Esophagus squamous epithelium (tissue), 5 donors: Measurements from ENCODE around the gene CDK5RAP2. TPM values are rescaled to one million over a fixed set of nuclear protein-coding genes. Genes with fewer than 3 reads are reported as not detected.

Source experiments
- DNase-seq: peaks from one replicate; lab custom pipeline; 2025; lab: John Stamatoyannopoulos, UW
- H3K27ac ChIP-seq, 4 donors: fragments of 200-600 bp; sonication (generic); one replicate each; pipeline ENCODE4 v1.5.1; 2016 to 2019; ENCODE audit warnings: mild to moderate bottlenecking in 1 of 4
- H3K27me3 ChIP-seq, 4 donors: fragments of 200-600 bp; sonication (generic); 1 replicate in 3 of 4; 2 replicates in 1 of 4; pipeline versions ENCODE4 v1.5.1 to v1.6.0; 2017 to 2021; ENCODE audit warnings: antibody characterized with exemption in 1 of 4
- H3K36me3 ChIP-seq, 3 donors: fragments of 200-600 bp; sonication (generic); one replicate each; pipeline ENCODE4 v1.5.1; 2016 to 2019
- H3K4me1 ChIP-seq, 3 donors: fragments of 200-600 bp; sonication (generic); one replicate each; pipeline ENCODE4 v1.5.1; 2017 to 2019
- H3K4me3 ChIP-seq, 4 donors: fragments of 200-600 bp; sonication (generic); 1 replicate in 3 of 4; 2 replicates in 1 of 4; pipeline ENCODE4 v1.5.1; 2016 to 2019; ENCODE audit warnings: mild to moderate bottlenecking in 2 of 4, moderate library complexity in 1 of 4
- H3K9me3 ChIP-seq, 3 donors: fragments of 200-600 bp; sonication (generic); one replicate each; pipeline ENCODE4 v1.5.1; 2016 to 2019
- CTCF ChIP-seq, 6 experiments: fragments of 450-650 bp in 4 of 6; fragments of 200-600 bp in 2 of 6; sonication (generic) in 2 of 6; IDR thresholded peaks; one replicate each; pipeline ENCODE4 v1.5.1; 2016 to 2019; ENCODE audit warnings: antibody characterized with exemption in 6 of 6, mild to moderate bottlenecking in 4 of 6, moderate library complexity in 4 of 6
- POLR2A ChIP-seq, 4 donors: fragments of 450-650 bp; IDR thresholded peaks; one replicate each; pipeline ENCODE4 v1.6.1; 2017; ENCODE audit warnings: antibody characterized with exemption in 4 of 4, mild to moderate bottlenecking in 4 of 4, moderate library complexity in 3 of 4
- WGBS, 2 donors: methylation state at CpG; one replicate each; pipeline ENCODE4 v1.1.5; 2018; 5-methylcytosine and 5-hydroxymethylcytosine counted together
- intact Hi-C: fragments of 100-400 bp; cut with DNase I; formaldehyde crosslinking; loops from one replicate; pipeline ENCODE4 v1.15.0; 2022
- total RNA-seq, 4 donors: library from RNA; depleted of rRNA; stranded (reverse); fragments of >200 nt; gene quantifications; one replicate each; pipeline ENCODE4 v1.1.0, GENCODE V29; 2016
- donor health status: DM: yes; HTN: yes; CAD: no.

CDK5RAP2 gene
- total RNA-seq, 4 donors from 2014 or later = 23.2 to 41.2 (median 33.8) TPM

GRCh38 chr9:120385606-120386389 lies 194.2 kb downstream of the CDK5RAP2 start:
- DNase-seq = no peak
- no peak overlapping the region for H3K4me3 ChIP-seq
- no peaks in the 10 kb centered on the region for H3K9me3 ChIP-seq
- WGBS, 2 donors = 91 to 94% methylated on average over 14 to 16 of the region's 16 CpGs
- peaks cover 2 to 31% (median 9%) of the 10 kb centered on the region in 3 donors for H3K36me3 ChIP-seq
- intact Hi-C loops = no loop called here
- no peak overlapping the region for H3K27ac ChIP-seq
- peaks cover 0 to 11% (median 0%) of the 10 kb centered on the region in 3 donors for H3K4me1 ChIP-seq
- TF ChIP-seq CTCF (IDR thresholded peaks at IDR 0.05) (no peak), POLR2A (IDR thresholded peaks at IDR 0.05) (no peak)
- H3K27me3 ChIP-seq = no peaks in the 10 kb centered on the region

GRCh38 chr9:120384925-120385272 lies 195.1 kb downstream of the CDK5RAP2 start:
- intact Hi-C loops = no loop called here
- Histone ChIP-seq H3K36me3 (peaks cover 0 to 22% (median 9%) of the 10 kb centered on the region in 3 donors), H3K9me3 (peaks cover 0 to 1% (median 0%) of the 10 kb centered on the region in 3 donors), H3K4me3 (no peak overlapping the region), H3K4me1 (peaks cover 0 to 11% (median 0%) of the 10 kb centered on the region in 3 donors), H3K27ac (no peak overlapping the region), H3K27me3 (no peaks in the 10 kb centered on the region)
- no peak for TF ChIP-seq CTCF (IDR thresholded peaks at IDR 0.05)
- TF ChIP-seq POLR2A (IDR thresholded peaks at IDR 0.05) = no peak
- WGBS, 2 donors = 89 to 90% methylated on average over 3 to 4 of the region's 4 CpGs
- DNase-seq = no peak

GRCh38 chr9:120383999-120384924 lies 195.7 kb downstream of the CDK5RAP2 start:
- Histone ChIP-seq H3K27me3 (no peaks in the 10 kb centered on the region), H3K27ac (no peak overlapping the region), H3K4me1 (peaks cover 0 to 11% (median 0%) of the 10 kb centered on the region in 3 donors), H3K4me3 (no peak overlapping the region), H3K36me3 (peaks cover 0 to 16% (median 4%) of the 10 kb centered on the region in 3 donors), H3K9me3 (peaks cover 0 to 8% (median 4%) of the 10 kb centered on the region in 3 donors)
- WGBS, 2 donors = 62% methylated on average over 11 to 16 of the region's 24 CpGs
- DNase-seq = no peak
- intact Hi-C loops = no loop called here
- no peak for TF ChIP-seq CTCF (IDR thresholded peaks at IDR 0.05)
- TF ChIP-seq POLR2A (IDR thresholded peaks at IDR 0.05) = no peak

GRCh38 chr9:120383611-120383998 lies 196.4 kb downstream of the CDK5RAP2 start:
- 51 to 86% methylated on average over 2 to 10 of the region's 10 CpGs for WGBS, 2 donors
- peaks cover 0 to 9% (median 4%) of the 10 kb centered on the region in 3 donors for H3K36me3 ChIP-seq
- H3K27ac ChIP-seq = no peak overlapping the region
- H3K9me3 ChIP-seq = peaks cover 0 to 13% (median 4%) of the 10 kb centered on the region in 3 donors
- peaks cover 0 to 11% (median 0%) of the 10 kb centered on the region in 3 donors for H3K4me1 ChIP-seq
- no peak for DNase-seq
- no peak overlapping the region for H3K4me3 ChIP-seq
- TF ChIP-seq POLR2A (IDR thresholded peaks at IDR 0.05) = no peak
- intact Hi-C loops = no loop called here
- H3K27me3 ChIP-seq = no peaks in the 10 kb centered on the region

- H3K4me3 ChIP-seq = no peak overlapping the region
- peaks cover 0 to 13% (median 4%) of the 10 kb centered on the region in 3 donors for H3K9me3 ChIP-seq
- no peak for DNase-seq
- intact Hi-C loops = no loop called here
- no peaks in the 10 kb centered on the region for H3K36me3 ChIP-seq
- no peak for TF ChIP-seq POLR2A (IDR thresholded peaks at IDR 0.05)
- no peak for TF ChIP-seq CTCF (IDR thresholded peaks at IDR 0.05)
- no peak overlapping the region for H3K27ac ChIP-seq
- no peaks in the 10 kb centered on the region for H3K27me3 ChIP-seq
- 83 to 90% methylated on average over 3 to 6 of the region's 7 CpGs for WGBS, 2 donors
- peaks cover 0 to 11% (median 0%) of the 10 kb centered on the region in 3 donors for H3K4me1 ChIP-seq
Observed at GRCh38 chr9:120382453-120382852, 197.5 kb downstream of the CDK5RAP2 start.
